Neural cell (in vitro differentiated cells): ENCODE data around the gene GOLGA8B. TPM values are rescaled to one million over a fixed set of nuclear protein-coding genes. Genes with fewer than 3 reads are reported as not detected.

Experiments
- H2AFZ ChIP-seq: fragments of 200-600, 300-800 bp; sonication (generic), shearing (Covaris generic); 2 replicates; pipeline ENCODE4 v1.6.0; 2014; ENCODE audit warnings: low read depth, mild to moderate bottlenecking, antibody characterized with exemption, low read length, moderate library complexity
- H3F3A ChIP-seq: fragments of 200-600 bp; shearing (Covaris generic); 2 replicates; pipeline ENCODE4 v1.6.1; 2016; ENCODE audit warnings: mild to moderate bottlenecking, moderate library complexity, mixed read lengths, antibody characterized with exemption, low read length; ENCODE audit not compliant: insufficient read depth, poor library complexity, severe bottlenecking
- H3K27ac ChIP-seq: fragments of 200-600, 300-800 bp; sonication (generic), shearing (Covaris generic); 2 replicates; pipeline ENCODE4 v1.5.1; 2014; ENCODE audit warnings: mild to moderate bottlenecking, low read length, moderate library complexity
- H3K27me3 ChIP-seq: fragments of 300-800, 200-600 bp; sonication (generic), shearing (Covaris generic); 2 replicates; pipeline ENCODE4 v1.6.0; 2014; ENCODE audit warnings: mild to moderate bottlenecking, low read depth, low read length, moderate library complexity; ENCODE audit not compliant: insufficient read depth
- H3K36me3 ChIP-seq: fragments of 300-800, 200-600 bp; sonication (generic), shearing (Covaris generic); 2 replicates; pipeline ENCODE4 v1.5.1; 2014; ENCODE audit warnings: mild to moderate bottlenecking, antibody characterized with exemption, low read length, moderate library complexity; ENCODE audit not compliant: insufficient read depth
- H3K4me2 ChIP-seq: fragments of 300-800, 200-600 bp; sonication (generic), shearing (Covaris generic); 2 replicates; pipeline ENCODE4 v1.6.0; 2014; ENCODE audit warnings: mild to moderate bottlenecking, low read length
- H3K4me3 ChIP-seq: fragments of 300-800, 200-600 bp; sonication (generic), shearing (Covaris generic); 2 replicates; pipeline ENCODE4 v1.5.1; 2014; ENCODE audit warnings: mild to moderate bottlenecking, low read length, moderate library complexity
- H3K79me2 ChIP-seq: fragments of 200-600 bp; shearing (Covaris generic); replicated peaks from 2 replicates; pipeline ENCODE4 v1.6.0; 2014; ENCODE audit warnings: mild to moderate bottlenecking, low read length, moderate library complexity; ENCODE audit not compliant: insufficient read depth
- H3K9ac ChIP-seq: fragments of 300-800, 200-600 bp; sonication (generic), shearing (Covaris generic); 2 replicates; pipeline ENCODE4 v1.6.1; 2016; ENCODE audit warnings: mild to moderate bottlenecking, low read length, mixed read lengths
- H3K9me2 ChIP-seq: fragments of 200-600 bp; shearing (Covaris generic); 2 replicates; pipeline ENCODE4 v1.6.1; 2016; ENCODE audit warnings: mild to moderate bottlenecking, low read length, mixed read lengths; ENCODE audit not compliant: insufficient read depth
- H3K9me3 ChIP-seq: fragments of 200-600, 300-800 bp; sonication (generic), shearing (Covaris generic); 2 replicates; pipeline ENCODE4 v1.6.1; 2016; ENCODE audit warnings: mild to moderate bottlenecking, mixed run types, low read length, moderate library complexity, mixed read lengths
- H4K20me1 ChIP-seq: fragments of 200-600 bp; shearing (Covaris generic); 2 replicates; pipeline ENCODE4 v1.6.1; 2016; ENCODE audit warnings: mild to moderate bottlenecking, mixed run types; ENCODE audit not compliant: insufficient read depth
- CTCF ChIP-seq: fragments of 450-650 bp; IDR thresholded peaks from 2 replicates; pipeline ENCODE4 v1.5.1; 2014; ENCODE audit warnings: antibody characterized with exemption, mild to moderate bottlenecking, moderate library complexity; ENCODE audit not compliant: poor library complexity, severe bottlenecking
- EP300 ChIP-seq: fragments of 450-650 bp; conservative IDR thresholded peaks from 2 replicates; pipeline ENCODE4 v1.6.1; 2014; ENCODE audit warnings: antibody characterized with exemption, mild to moderate bottlenecking, moderate library complexity; ENCODE audit not compliant: poor library complexity, severe bottlenecking
- EZH2 ChIP-seq: fragments of 200-600, 300-800 bp; shearing (Covaris generic), sonication (generic); IDR thresholded peaks from 2 replicates; pipeline ENCODE4 v1.6.1; 2014; ENCODE audit warnings: antibody characterized with exemption, low read length, borderline replicate concordance, mild to moderate bottlenecking; ENCODE audit not compliant: insufficient read depth, poor library complexity, severe bottlenecking
- MXI1 ChIP-seq: fragments of 450-650 bp; conservative IDR thresholded peaks from 2 replicates; pipeline ENCODE4 v1.6.1; 2014; ENCODE audit warnings: antibody characterized with exemption, mild to moderate bottlenecking; ENCODE audit not compliant: poor library complexity, severe bottlenecking
- POLR2AphosphoS5 ChIP-seq: IDR thresholded peaks from 2 replicates; pipeline ENCODE4 v1.6.1; 2012
- RAD21 ChIP-seq: fragments of 450-650 bp; conservative IDR thresholded peaks from 2 replicates; pipeline ENCODE4 v1.6.1; 2014; ENCODE audit warnings: antibody characterized with exemption, mild to moderate bottlenecking, moderate library complexity
- SMC3 ChIP-seq: fragments of 450-650 bp; conservative IDR thresholded peaks from 2 replicates; pipeline ENCODE4 v1.6.1; 2014; ENCODE audit warnings: antibody characterized with exemption, mild to moderate bottlenecking, moderate library complexity; ENCODE audit not compliant: poor library complexity
- TAF1 ChIP-seq: IDR thresholded peaks from 2 replicates; pipeline ENCODE4 v1.6.1; 2012; ENCODE audit warnings: low read depth
- polyA plus RNA-seq: library from polyadenylated mRNA; depleted of rRNA; stranded (reverse); fragments of >200 nt; gene quantifications from 2 replicates; pipeline ENCODE4 v1.2.3, GENCODE V29; 2014
- TF ChIP-seq, protein P1 (sequence below): IDR thresholded peaks from 2 replicates; pipeline ENCODE4 v1.6.1; 2012; ENCODE audit warnings: borderline replicate concordance

The GOLGA8B gene
- polyA plus RNA-seq, 1 donor from 2014 or later = 462 TPM

DNA sequence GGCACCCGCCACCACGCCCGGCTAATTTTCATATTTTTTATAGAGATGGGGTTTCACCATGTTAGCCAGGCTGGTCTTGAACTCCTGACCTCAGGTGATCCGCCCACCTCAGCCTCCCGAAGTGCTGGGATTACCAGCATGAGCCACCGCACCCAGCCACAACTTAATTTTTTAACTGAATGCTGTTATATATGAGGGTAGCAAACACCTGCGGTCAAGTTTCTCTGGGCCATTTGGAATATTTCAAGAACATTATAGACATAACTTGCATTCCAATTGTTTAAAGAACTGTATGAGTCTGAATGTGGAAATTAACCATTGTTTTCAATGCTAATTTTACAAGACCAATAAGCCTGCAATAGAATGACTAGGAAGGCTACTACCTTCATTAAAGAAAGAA, 35.7 kb upstream of the GOLGA8B start:
- TF ChIP-seq CTCF (no peak), RAD21 (no peak), POLR2AphosphoS5 (no peak), SMC3 (no peak), EP300 (no peak), EZH2 (no peak), TAF1 (no peak), MXI1 (no peak)
- TF ChIP-seq, protein P1, sequence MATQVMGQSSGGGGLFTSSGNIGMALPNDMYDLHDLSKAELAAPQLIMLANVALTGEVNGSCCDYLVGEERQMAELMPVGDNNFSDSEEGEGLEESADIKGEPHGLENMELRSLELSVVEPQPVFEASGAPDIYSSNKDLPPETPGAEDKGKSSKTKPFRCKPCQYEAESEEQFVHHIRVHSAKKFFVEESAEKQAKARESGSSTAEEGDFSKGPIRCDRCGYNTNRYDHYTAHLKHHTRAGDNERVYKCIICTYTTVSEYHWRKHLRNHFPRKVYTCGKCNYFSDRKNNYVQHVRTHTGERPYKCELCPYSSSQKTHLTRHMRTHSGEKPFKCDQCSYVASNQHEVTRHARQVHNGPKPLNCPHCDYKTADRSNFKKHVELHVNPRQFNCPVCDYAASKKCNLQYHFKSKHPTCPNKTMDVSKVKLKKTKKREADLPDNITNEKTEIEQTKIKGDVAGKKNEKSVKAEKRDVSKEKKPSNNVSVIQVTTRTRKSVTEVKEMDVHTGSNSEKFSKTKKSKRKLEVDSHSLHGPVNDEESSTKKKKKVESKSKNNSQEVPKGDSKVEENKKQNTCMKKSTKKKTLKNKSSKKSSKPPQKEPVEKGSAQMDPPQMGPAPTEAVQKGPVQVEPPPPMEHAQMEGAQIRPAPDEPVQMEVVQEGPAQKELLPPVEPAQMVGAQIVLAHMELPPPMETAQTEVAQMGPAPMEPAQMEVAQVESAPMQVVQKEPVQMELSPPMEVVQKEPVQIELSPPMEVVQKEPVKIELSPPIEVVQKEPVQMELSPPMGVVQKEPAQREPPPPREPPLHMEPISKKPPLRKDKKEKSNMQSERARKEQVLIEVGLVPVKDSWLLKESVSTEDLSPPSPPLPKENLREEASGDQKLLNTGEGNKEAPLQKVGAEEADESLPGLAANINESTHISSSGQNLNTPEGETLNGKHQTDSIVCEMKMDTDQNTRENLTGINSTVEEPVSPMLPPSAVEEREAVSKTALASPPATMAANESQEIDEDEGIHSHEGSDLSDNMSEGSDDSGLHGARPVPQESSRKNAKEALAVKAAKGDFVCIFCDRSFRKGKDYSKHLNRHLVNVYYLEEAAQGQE = no peak
- no peak overlapping the region for H3K4me2 ChIP-seq
- H2AFZ ChIP-seq = no peak overlapping the region
- H3K36me3 ChIP-seq = no peaks in the 10 kb centered on the region
- H3F3A ChIP-seq = no peaks in the 10 kb centered on the region
- no peak overlapping the region for H3K9ac ChIP-seq
- no peaks in the 10 kb centered on the region for H3K9me2 ChIP-seq
- no peaks in the 10 kb centered on the region for H4K20me1 ChIP-seq
- no peaks in the 10 kb centered on the region for H3K9me3 ChIP-seq
- no peak overlapping the region for H3K27ac ChIP-seq
- H3K4me3 ChIP-seq = no peak overlapping the region
- no peaks in the 10 kb centered on the region for H3K27me3 ChIP-seq
- H3K79me2 ChIP-seq = no peaks in the 10 kb centered on the region

GRCh38 chr15:34618073-34618472, 34.6 kb upstream of the GOLGA8B start:
- Histone ChIP-seq H3K9me3 (no peaks in the 10 kb centered on the region), H3K27ac (no peak overlapping the region), H3F3A (no peaks in the 10 kb centered on the region), H2AFZ (no peak overlapping the region), H3K9ac (no peak overlapping the region), H4K20me1 (no peaks in the 10 kb centered on the region), H3K36me3 (no peaks in the 10 kb centered on the region), H3K79me2 (no peaks in the 10 kb centered on the region), H3K4me3 (no peak overlapping the region), H3K4me2 (no peak overlapping the region), H3K27me3 (no peaks in the 10 kb centered on the region), H3K9me2 (no peaks in the 10 kb centered on the region)
- TF ChIP-seq EP300 = no peak
- TF ChIP-seq TAF1 = no peak
- no peak for TF ChIP-seq POLR2AphosphoS5
- TF ChIP-seq EZH2 = no peak
- TF ChIP-seq MXI1 = no peak
- no peak for TF ChIP-seq SMC3

DNA sequence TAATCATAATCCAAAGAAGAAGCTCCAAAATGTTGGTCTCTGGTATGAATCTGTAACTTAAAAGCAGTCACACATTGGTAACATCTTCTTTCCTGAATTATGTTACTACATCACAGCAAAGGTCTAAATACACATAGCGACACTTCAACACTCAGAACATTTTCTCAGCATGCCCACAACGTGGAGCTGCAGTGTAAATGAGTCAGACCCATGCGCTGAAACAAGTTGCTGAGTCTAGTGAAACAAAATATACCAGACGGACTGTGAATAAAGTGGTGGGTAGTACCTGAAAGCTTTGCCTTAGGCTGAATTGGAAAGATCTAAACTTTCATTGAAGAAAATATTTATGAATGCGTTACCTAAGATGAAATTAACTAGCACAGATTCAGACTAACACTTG, 33.2 kb upstream of the GOLGA8B start:
- H3K79me2 ChIP-seq = no peaks in the 10 kb centered on the region
- no peaks in the 10 kb centered on the region for H3K9me2 ChIP-seq
- no peaks in the 10 kb centered on the region for H3K27me3 ChIP-seq
- no peak overlapping the region for H3K27ac ChIP-seq
- no peaks in the 10 kb centered on the region for H3K9me3 ChIP-seq
- no peak overlapping the region for H3K9ac ChIP-seq
- TF ChIP-seq CTCF = peak; percentile 48
- peak; percentile 25 for TF ChIP-seq SMC3
- no peak for TF ChIP-seq EP300
- no peak for TF ChIP-seq EZH2
- TF ChIP-seq RAD21 = peak; percentile 49
- no peaks in the 10 kb centered on the region for H4K20me1 ChIP-seq
- no peak overlapping the region for H2AFZ ChIP-seq
- no peaks in the 10 kb centered on the region for H3K36me3 ChIP-seq
- H3K4me3 ChIP-seq = no peak overlapping the region
- H3K4me2 ChIP-seq = no peak overlapping the region
- no peaks in the 10 kb centered on the region for H3F3A ChIP-seq
